K562 (cell line): Measurements from ENCODE around the gene NISCH. TPM values are rescaled to one million over a fixed set of nuclear protein-coding genes. Genes with fewer than 3 reads are reported as not detected.

ENCODE experiments used
- ATAC-seq: fragments of 200-7000 bp; cut with Tn5 transposase; 3 replicates; pipeline ENCODE4 v1.9.1; 2020; ENCODE audit warnings: moderate library complexity
- BruUV-seq: library from RNA; stranded (reverse); fragments of 400-500 nt; replicated peaks from 2 replicates; lab custom pipeline; 2021; lab: Mats Ljungman, UMichigan
- CTCF ChIA-PET: fragments of 300-600 bp; formaldehyde crosslinking; extraction: SDS; loops from one replicate; lab custom pipeline; 2021; ENCODE audit warnings: low intra/inter-chr PET ratio; lab: Yijun Ruan, JAX
- POLR2A ChIA-PET: fragments of 300-600, 350-650 bp; sonication (Branson Sonifier 250); formaldehyde crosslinking; extraction: SDS; loops from one replicate; lab custom pipeline; 2021; ENCODE audit warnings: antibody characterized with exemption, inconsistent platforms; lab: Yijun Ruan, JAX
- DNase-seq, 4 experiments: peaks; one replicate each; pipeline versions ENCODE4 v3.0.0 to v3.0.0-alpha.2; 2011 to 2018; ENCODE audit warnings: low spot score in 3 of 4, mixed read lengths in 3 of 4; ENCODE audit errors: extremely low read depth in 1 of 4
- FAIRE-seq: peaks from 2 replicates; lab custom pipeline; 2011; peaks lifted over from hg19 to GRCh38; lab: Jason Lieb, UNC
- H2AFZ ChIP-seq: 2 replicates; pipeline ENCODE4 v1.6.0; 2011; ENCODE audit warnings: low read depth, low read length, control low read depth, inconsistent platforms
- H3K27ac ChIP-seq: fragments of 200-600 bp; 3 replicates; pipeline ENCODE4 v1.8.0; 2011; ENCODE audit warnings: low read depth, mild to moderate bottlenecking, control low read depth, inconsistent platforms, low read length, moderate library complexity, mixed read lengths; ENCODE audit errors: extremely low read depth
- H3K27me3 ChIP-seq, 2 experiments: fragments of 300-600 bp in 1 of 2; 2 replicates in 1 of 2; 3 replicates in 1 of 2; pipeline versions ENCODE4 v1.6.0 to v1.8.0; 2011; ENCODE audit warnings: inconsistent platforms in 2 of 2, low read length in 2 of 2, mild to moderate bottlenecking in 1 of 2, mixed read lengths in 1 of 2, moderate library complexity in 1 of 2; ENCODE audit not compliant: control insufficient read depth in 2 of 2, insufficient read depth in 2 of 2
- H3K36me3 ChIP-seq: fragments of 300-600 bp; 3 replicates; pipeline ENCODE4 v1.8.0; 2011; ENCODE audit warnings: mild to moderate bottlenecking, low read length, inconsistent platforms; ENCODE audit not compliant: control insufficient read depth, insufficient read depth
- H3K4me1 ChIP-seq, 2 experiments: fragments of 200-600 bp in 1 of 2; replicated peaks in 1 of 2; 2 replicates in 1 of 2; 3 replicates in 1 of 2; pipeline versions ENCODE4 v1.5.1 to v1.8.0; 2011; ENCODE audit warnings: inconsistent platforms in 2 of 2, low read length in 2 of 2, mild to moderate bottlenecking in 1 of 2, mixed read lengths in 1 of 2, moderate library complexity in 1 of 2; ENCODE audit not compliant: control insufficient read depth in 2 of 2, insufficient read depth in 2 of 2
- H3K4me2 ChIP-seq: 2 replicates; pipeline ENCODE4 v1.6.1; 2011; ENCODE audit warnings: low read length, control low read depth, inconsistent platforms, mixed read lengths; ENCODE audit not compliant: insufficient read depth
- H3K4me3 ChIP-seq: fragments of 200-600 bp; sonication (generic), shearing (Covaris generic); 2 replicates; pipeline ENCODE4 v1.5.1; 2016; ENCODE audit warnings: control low read depth, inconsistent platforms
- H3K79me2 ChIP-seq: fragments of 200-600 bp; 3 replicates; pipeline ENCODE4 v1.8.0; 2011; ENCODE audit warnings: low read length, inconsistent platforms; ENCODE audit not compliant: control insufficient read depth, insufficient read depth
- H3K9ac ChIP-seq, 2 experiments: 2 replicates each; pipeline versions ENCODE4 v1.6.0 to v1.6.1; 2011; ENCODE audit warnings: low read depth in 2 of 2, low read length in 2 of 2, control low read depth in 1 of 2, inconsistent platforms in 1 of 2, mild to moderate bottlenecking in 1 of 2, mixed read lengths in 1 of 2; ENCODE audit not compliant: insufficient read depth in 1 of 2
- H3K9me1 ChIP-seq: one replicate; pipeline ENCODE4 v1.6.0; 2011; ENCODE audit warnings: inconsistent platforms, mild to moderate bottlenecking, low read length, moderate library complexity; ENCODE audit not compliant: control insufficient read depth, insufficient read depth
- H3K9me3 ChIP-seq: replicated peaks from 2 replicates; pipeline ENCODE4 v1.5.1; 2011; ENCODE audit warnings: low read depth, low read length, inconsistent platforms; ENCODE audit not compliant: control insufficient read depth, insufficient read depth
- H4K20me1 ChIP-seq: replicated peaks from 2 replicates; pipeline ENCODE4 v1.6.1; 2011; ENCODE audit warnings: low read length, inconsistent platforms, mixed read lengths; ENCODE audit not compliant: control insufficient read depth, insufficient read depth
- CTCFL ChIP-seq: IDR thresholded peaks from 2 replicates; pipeline ENCODE4 v1.6.1; 2011; ENCODE audit warnings: borderline replicate concordance, low read depth, mild to moderate bottlenecking, moderate library complexity, low read length; ENCODE audit not compliant: insufficient read depth, poor library complexity, severe bottlenecking
- EGR1 ChIP-seq: fragments of 450-650 bp; conservative IDR thresholded peaks from 2 replicates; pipeline ENCODE4 v1.6.1; 2017; ENCODE audit warnings: mild to moderate bottlenecking
- EP400 ChIP-seq: fragments of 450-650 bp; IDR thresholded peaks from 2 replicates; pipeline ENCODE4 v1.6.1; 2017; ENCODE audit warnings: antibody characterized with exemption, mild to moderate bottlenecking, moderate library complexity
- HOMEZ ChIP-seq: fragments of 250-450 bp; sonication (Bioruptor Pico); IDR thresholded peaks from 2 replicates; pipeline ENCODE4 v1.4.0; 2020; ENCODE audit warnings: mild to moderate bottlenecking, moderate library complexity
- POLR2G ChIP-seq: fragments of 200-400 bp; formaldehyde crosslinking; IDR thresholded peaks from 2 replicates; pipeline ENCODE4 v1.6.1; 2017; ENCODE audit warnings: low read depth, mild to moderate bottlenecking, antibody characterized with exemption, low read length, moderate library complexity
- RBFOX2 ChIP-seq: fragments of 200-400 bp; formaldehyde crosslinking; IDR thresholded peaks from 2 replicates; pipeline ENCODE4 v1.6.1; 2017; ENCODE audit warnings: low read depth, mild to moderate bottlenecking, low read length, moderate library complexity
- SMARCB1 ChIP-seq: IDR thresholded peaks from 2 replicates; pipeline ENCODE4 v1.6.1; 2011; ENCODE audit warnings: improper control_type of control experiment, low read depth; ENCODE audit not compliant: insufficient read length
- YY1 ChIP-seq, 3 experiments: IDR thresholded peaks; 2 replicates each; pipeline ENCODE4 v1.6.1; 2011; ENCODE audit warnings: low read length in 2 of 3, mild to moderate bottlenecking in 2 of 3, moderate library complexity in 2 of 3, borderline replicate concordance in 1 of 3, control low read depth in 1 of 3, low read depth in 1 of 3; ENCODE audit not compliant: insufficient read depth in 3 of 3, insufficient replicate concordance in 2 of 3, control insufficient read depth in 1 of 3, insufficient read length in 1 of 3; ENCODE audit errors: extremely low read depth in 1 of 3
- ZFP30 ChIP-seq: fragments of 250-450 bp; sonication (Bioruptor Pico); IDR thresholded peaks from 2 replicates; pipeline ENCODE4 v1.8.0; 2022; ENCODE audit warnings: moderate library complexity, mild to moderate bottlenecking, inconsistent platforms, borderline replicate concordance
- ZFX ChIP-seq: sonication (generic); formaldehyde crosslinking; IDR thresholded peaks from 2 replicates; pipeline ENCODE4 v1.8.0; 2022; ENCODE audit warnings: mild to moderate bottlenecking, missing genetic modification reagents, moderate library complexity
- ZNF511 ChIP-seq: sonication (generic); formaldehyde crosslinking; IDR thresholded peaks from 2 replicates; pipeline ENCODE4 v1.8.0; 2022; ENCODE audit warnings: mild to moderate bottlenecking, missing genetic modification reagents
- ZNF551 ChIP-seq: fragments of 250-450 bp; sonication (Bioruptor Pico); IDR thresholded peaks from 2 replicates; pipeline ENCODE4 v1.5.0; 2021; ENCODE audit warnings: mild to moderate bottlenecking, moderate library complexity
- WGBS: fragments of 100-300 bp; shearing (Covaris generic); methylation state at CpG from one replicate; pipeline ENCODE4 v1.1.6; 2016; ENCODE audit warnings: low coverage, mixed read lengths; ENCODE audit not compliant: insufficient coverage; ENCODE audit errors: missing lambda C conversion rate; 5-methylcytosine and 5-hydroxymethylcytosine counted together
- in situ Hi-C: fragments of 300-500 bp; cut with MboI; formaldehyde crosslinking; loops from 4 replicates; pipeline ENCODE4 v1.15.0; 2018; ENCODE audit warnings: inconsistent platforms, mixed read lengths
- intact Hi-C: fragments of 100-400 bp; cut with micrococcal nuclease; formaldehyde crosslinking; loops from 2 replicates; pipeline ENCODE4 v1.14.2; 2022
- polyA plus RNA-seq, 8 experiments: library from polyadenylated mRNA; depleted of rRNA in 4 of 8; stranded (reverse) in 5 of 8; unstranded in 3 of 8; fragments of >200 nt; fragmentation: Nextera tagmentation in 2 of 8; fragmentation: Illumina TruSeq in 1 of 8; extraction: Ambion mirVana in 2 of 8; extraction: Trizol in 1 of 8; gene quantifications; 2 replicates each; pipeline versions ENCODE4 v1.2.1 to v1.2.3, GENCODE V29; 2011 to 2014; ENCODE audit warnings: inconsistent platforms in 1 of 8, missing spikeins in 1 of 8
- total RNA-seq, 7 experiments: library from RNA; depleted of rRNA in 6 of 7; stranded (reverse); fragments of >200 nt in 6 of 7; fragmentation: Illumina TruSeq in 2 of 7; extraction: Trizol in 2 of 7; gene quantifications; 2 replicates each; pipeline versions ENCODE4 v1.2.1 to v1.2.3, GENCODE V29; 2011 to 2021; ENCODE audit warnings: low replicate concordance in 1 of 7

NISCH gene
- total and polyA plus RNA-seq, 9 of the 15 experiments (the other 6 are each of a cell fraction or from before 2014, with no cell fraction given), result 0.44 to 43.5 (median 23.4) TPM

GRCh38 chr3:52518723-52519444 lies 63.5 kb downstream of the NISCH start:
- DNase-seq (peak; percentile 85 to 97 (median 96)), FAIRE-seq (peak; percentile 63), ATAC-seq (peak; percentile 97)
- 13% methylated on average over 25 of the region's 50 CpGs for WGBS
- no peaks in the 10 kb centered on the region for H3K9me3 ChIP-seq
- BruUV-seq, result no TSS peak
- peaks cover 5% of the 10 kb centered on the region; the same call in 1 of the 3 replicates for H3K36me3 ChIP-seq
- no peaks in the 10 kb centered on the region for H4K20me1 ChIP-seq
- H3K9ac ChIP-seq, result peak overlapping the region; percentile 31 to 82; a peak in 3 of 4 replicates
- in situ Hi-C loops, result no loop called here
- peak overlapping the region; percentile 6; the same call in 2 of the 3 replicates for H3K27ac ChIP-seq
- ChIA-PET POLR2A (no interaction called here), CTCF (no interaction called here)
- H2AFZ ChIP-seq, result peak overlapping the region; percentile 94
- intact Hi-C loops, result no loop called here
- H3K4me2 ChIP-seq, result peak overlapping the region; percentile 59
- peak overlapping the region; percentile 11 for H3K4me3 ChIP-seq
- H3K79me2 ChIP-seq, result no peaks in the 10 kb centered on the region
- H3K9me1 ChIP-seq, result no peaks in the 10 kb centered on the region
- H3K27me3 ChIP-seq, result peaks cover 0 to 2% of the 10 kb centered on the region in 2 experiments; a peak in 1 of 5 replicates
- H3K4me1 ChIP-seq, result peaks cover 12 to 61% of the 10 kb centered on the region in 2 experiments; a peak in 4 of 5 replicates
- TF ChIP-seq SMARCB1 (no peak), ZNF511 (CRISPR knock-in tag) (0 out of 2 replicates have a peak, but pooled peaks have one; percentile 18), CTCFL (peak; percentile 57), ZNF551 (CRISPR knock-in tag) (no peak), HOMEZ (no peak), ZFX (CRISPR knock-in tag) (peak; percentile 53), ZFP30 (CRISPR knock-in tag) (no peak), EGR1 (peak; percentile 58), EP400 (peak; percentile 52; the same call in 1 of the 2 replicates), YY1 (IDR thresholded peaks at IDR 0.05; ENCODE audit: borderline replicate concordance in 1 of 3, control insufficient read depth in 1 of 3, extremely low read depth in 1 of 3, insufficient read depth in 3 of 3, insufficient read length in 1 of 3, insufficient replicate concordance in 2 of 3, low read depth in 1 of 3, low read length in 2 of 3) (peak in 2 of 3 experiments; percentile 46 to 58), RBFOX2 (peak; percentile 14; the same call in 1 of the 2 replicates), POLR2G (peak; percentile 52; the same call in 1 of the 2 replicates)
